COLO829 (cell line): ENCODE data around the gene FGGY.

ENCODE experiments used
- DNase-seq: peaks from one replicate; pipeline ENCODE4 v3.0.0; 2012; ENCODE audit warnings: low spot score

The FGGY gene

GRCh38 chr1:59315529-59316463, 18.9 kb downstream of the FGGY start:
- no peak for DNase-seq

GRCh38 chr1:59316497-59317128, 19.7 kb downstream of the FGGY start:
- DNase-seq = no peak

- DNase-seq = no peak
These were observed 20.4 kb downstream of the FGGY start for GRCh38 chr1:59317343-59317742.

- no peak for DNase-seq
These were observed 20.9 kb downstream of the FGGY start for GRCh38 chr1:59317780-59318179.

GRCh38 chr1:59318271-59318860, 21.5 kb downstream of the FGGY start:
- no peak for DNase-seq

GRCh38 chr1:59322394-59322793, 25.5 kb downstream of the FGGY start:
- DNase-seq = peak; percentile 41

GRCh38 chr1:59322814-59323213, 25.9 kb downstream of the FGGY start:
- no peak for DNase-seq

GRCh38 chr1:59323879-59324278, 27.0 kb downstream of the FGGY start:
- DNase-seq = no peak

- no peak for DNase-seq
These were observed 31.5 kb downstream of the FGGY start for GRCh38 chr1:59328353-59328752.

GRCh38 chr1:59329412-59330053, 32.6 kb downstream of the FGGY start:
- no peak for DNase-seq

GRCh38 chr1:59331686-59332620, 35.1 kb downstream of the FGGY start:
- no peak for DNase-seq

GRCh38 chr1:59332983-59333382, 36.1 kb downstream of the FGGY start:
- DNase-seq = no peak

- no peak for DNase-seq
These were observed 36.9 kb downstream of the FGGY start for GRCh38 chr1:59333626-59334277.

- DNase-seq = no peak
These were observed 43.8 kb downstream of the FGGY start for GRCh38 chr1:59340411-59341307.

GRCh38 chr1:59342801-59343575, 46.1 kb downstream of the FGGY start:
- no peak for DNase-seq

GRCh38 chr1:59343576-59343840, 46.6 kb downstream of the FGGY start:
- DNase-seq = no peak

- DNase-seq = no peak
These were observed 48.3 kb downstream of the FGGY start for GRCh38 chr1:59345221-59345620.

GRCh38 chr1:59346429-59346828, 49.5 kb downstream of the FGGY start:
- DNase-seq = no peak

GRCh38 chr1:59349101-59349500, 52.2 kb downstream of the FGGY start:
- no peak for DNase-seq
